LNCaP clone FGC (cell line): ENCODE data around the gene RHOBTB1.
A peak's percentile ranks its signal among the peaks of the same experiment; 100 is the strongest.

ENCODE experiments used
- DNase-seq: peaks from one replicate; pipeline ENCODE4 v3.0.0-alpha.2; 2011; ENCODE audit warnings: low read depth
- H3K4me3 ChIP-seq: 2 replicates; pipeline ENCODE4 v1.5.1; 2011; ENCODE audit warnings: mild to moderate bottlenecking, low read depth, low read length, control low read depth
- CTCF ChIP-seq: IDR thresholded peaks from 2 replicates; pipeline ENCODE4 v1.5.1; 2012; ENCODE audit warnings: mild to moderate bottlenecking; ENCODE audit not compliant: control insufficient read depth, insufficient read depth; ENCODE audit errors: extremely low read depth

RHOBTB1 gene

GRCh38 chr10:60898321-60898720, 45.7 kb downstream of the RHOBTB1 start:
- H3K4me3 ChIP-seq = no peak overlapping the region
- no peak for TF ChIP-seq CTCF
- DNase-seq = no peak

GRCh38 chr10:60896810-60897209, 47.2 kb downstream of the RHOBTB1 start:
- no peak for TF ChIP-seq CTCF
- H3K4me3 ChIP-seq = no peak overlapping the region
- DNase-seq = no peak

- no peak overlapping the region for H3K4me3 ChIP-seq
- DNase-seq = no peak
- no peak for TF ChIP-seq CTCF
Measured at GRCh38 chr10:60896033-60896432, 48.0 kb downstream of the RHOBTB1 start.

- no peak for TF ChIP-seq CTCF
- DNase-seq = no peak
- no peak overlapping the region for H3K4me3 ChIP-seq
Measured at GRCh38 chr10:60894786-60895185, 49.2 kb downstream of the RHOBTB1 start.

- DNase-seq = peak; percentile 23
- TF ChIP-seq CTCF = no peak
- H3K4me3 ChIP-seq = no peak overlapping the region
Measured at GRCh38 chr10:60893231-60893630, 50.8 kb downstream of the RHOBTB1 start.

- no peak for TF ChIP-seq CTCF
- no peak for DNase-seq
- H3K4me3 ChIP-seq = no peak overlapping the region
Measured at GRCh38 chr10:60892571-60892970, 51.4 kb downstream of the RHOBTB1 start.

- DNase-seq = no peak
- no peak overlapping the region for H3K4me3 ChIP-seq
- TF ChIP-seq CTCF = no peak
Measured at GRCh38 chr10:60890811-60891210, 53.2 kb downstream of the RHOBTB1 start.
